GM20000 (cell line): Measurements from ENCODE around the gene SNX13.

ENCODE experiments used
- DNase-seq: peaks from one replicate; pipeline ENCODE4 v3.0.0; 2012; ENCODE audit warnings: low spot score
- TF ChIP-seq, protein P1 (sequence below): IDR thresholded peaks from 2 replicates; pipeline ENCODE4 v1.5.1; 2012; ENCODE audit warnings: mild to moderate bottlenecking, control low read depth; ENCODE audit errors: extremely low read depth, missing control alignments

The SNX13 gene

DNA sequence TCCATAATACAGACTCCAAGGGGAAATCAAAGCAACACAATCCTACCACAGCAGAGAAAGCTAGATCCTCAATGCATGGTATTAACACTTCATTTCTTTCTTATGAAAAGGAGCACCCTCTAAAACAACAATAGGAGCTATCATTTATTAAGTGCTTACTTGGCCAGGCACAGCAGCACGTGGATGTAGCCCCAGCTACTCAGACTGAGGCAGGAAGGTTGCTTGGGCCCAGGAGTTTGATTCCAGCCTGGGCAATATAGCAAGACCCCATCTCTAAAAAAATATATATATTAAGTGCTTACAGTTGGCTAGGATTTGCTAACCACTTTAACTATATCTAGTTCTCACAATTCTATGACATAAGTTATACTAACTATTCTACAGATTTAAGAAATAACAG is 12.2 kb downstream of the SNX13 start:
- TF ChIP-seq, protein P1, sequence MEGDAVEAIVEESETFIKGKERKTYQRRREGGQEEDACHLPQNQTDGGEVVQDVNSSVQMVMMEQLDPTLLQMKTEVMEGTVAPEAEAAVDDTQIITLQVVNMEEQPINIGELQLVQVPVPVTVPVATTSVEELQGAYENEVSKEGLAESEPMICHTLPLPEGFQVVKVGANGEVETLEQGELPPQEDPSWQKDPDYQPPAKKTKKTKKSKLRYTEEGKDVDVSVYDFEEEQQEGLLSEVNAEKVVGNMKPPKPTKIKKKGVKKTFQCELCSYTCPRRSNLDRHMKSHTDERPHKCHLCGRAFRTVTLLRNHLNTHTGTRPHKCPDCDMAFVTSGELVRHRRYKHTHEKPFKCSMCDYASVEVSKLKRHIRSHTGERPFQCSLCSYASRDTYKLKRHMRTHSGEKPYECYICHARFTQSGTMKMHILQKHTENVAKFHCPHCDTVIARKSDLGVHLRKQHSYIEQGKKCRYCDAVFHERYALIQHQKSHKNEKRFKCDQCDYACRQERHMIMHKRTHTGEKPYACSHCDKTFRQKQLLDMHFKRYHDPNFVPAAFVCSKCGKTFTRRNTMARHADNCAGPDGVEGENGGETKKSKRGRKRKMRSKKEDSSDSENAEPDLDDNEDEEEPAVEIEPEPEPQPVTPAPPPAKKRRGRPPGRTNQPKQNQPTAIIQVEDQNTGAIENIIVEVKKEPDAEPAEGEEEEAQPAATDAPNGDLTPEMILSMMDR, result no peak
- DNase-seq, result no peak

DNA sequence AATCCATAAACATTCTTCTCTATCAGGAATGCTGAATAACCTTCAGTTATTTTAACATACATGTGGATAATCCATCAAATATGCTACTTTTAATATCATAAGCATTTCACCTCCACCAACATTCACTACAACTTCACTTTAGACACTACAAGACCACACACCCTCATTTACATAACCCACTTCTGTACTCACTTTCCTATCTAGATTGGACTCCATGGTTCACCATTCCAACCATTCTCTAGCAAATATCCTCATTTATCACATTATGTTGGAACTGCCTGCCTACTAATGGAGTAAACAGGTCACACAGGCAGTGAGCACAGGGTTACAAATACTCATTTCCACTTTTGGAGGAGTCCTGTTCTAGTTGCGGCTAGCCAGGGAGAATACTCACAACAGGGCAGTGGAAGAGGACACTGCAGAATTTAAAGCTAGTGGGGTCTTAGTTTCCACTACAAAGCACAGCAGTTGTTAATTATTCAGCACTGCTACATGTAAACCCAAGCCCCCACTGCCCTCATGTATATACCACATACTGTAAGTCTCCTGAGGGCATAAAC is 18.4 kb downstream of the SNX13 start:
- TF ChIP-seq, protein P1, result no peak
- DNase-seq, result no peak

DNA sequence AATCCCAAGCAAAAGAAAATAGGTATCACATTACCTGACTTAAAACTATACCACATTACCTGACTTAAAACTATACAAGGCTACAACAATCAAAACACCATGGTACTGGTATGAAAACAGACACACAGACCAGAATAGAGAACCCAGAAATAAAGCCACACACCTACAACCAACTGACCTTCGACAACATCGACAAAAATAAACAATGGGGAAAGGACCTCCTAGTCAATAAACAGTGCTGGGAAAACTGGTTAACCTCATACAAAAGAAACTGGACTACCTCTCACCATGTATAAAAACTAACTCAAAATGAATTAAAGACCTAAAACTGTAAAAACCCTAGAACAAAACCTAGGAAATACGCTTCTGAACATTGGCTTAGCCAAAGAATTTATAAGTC is 22.5 kb downstream of the SNX13 start:
- TF ChIP-seq, protein P1, result no peak
- no peak for DNase-seq

DNA sequence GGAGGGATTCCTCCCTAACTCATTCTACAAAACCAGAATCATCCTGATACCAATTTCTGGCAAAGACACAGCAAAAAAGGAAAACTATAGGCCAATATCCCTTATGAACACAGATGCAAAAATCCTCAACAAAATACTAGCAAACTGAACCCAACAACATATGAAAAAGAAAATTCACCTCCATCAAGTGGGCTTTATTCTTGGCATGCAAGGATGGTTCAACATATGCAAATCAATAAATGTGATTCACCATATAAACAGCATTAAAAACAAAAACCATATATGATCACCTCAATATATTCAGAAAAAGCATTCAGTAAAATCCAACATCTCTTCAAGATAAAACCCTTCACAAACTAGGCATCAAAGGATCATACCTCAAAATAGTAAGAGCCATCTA is 23.5 kb downstream of the SNX13 start:
- TF ChIP-seq, protein P1, result no peak
- DNase-seq, result no peak

DNA sequence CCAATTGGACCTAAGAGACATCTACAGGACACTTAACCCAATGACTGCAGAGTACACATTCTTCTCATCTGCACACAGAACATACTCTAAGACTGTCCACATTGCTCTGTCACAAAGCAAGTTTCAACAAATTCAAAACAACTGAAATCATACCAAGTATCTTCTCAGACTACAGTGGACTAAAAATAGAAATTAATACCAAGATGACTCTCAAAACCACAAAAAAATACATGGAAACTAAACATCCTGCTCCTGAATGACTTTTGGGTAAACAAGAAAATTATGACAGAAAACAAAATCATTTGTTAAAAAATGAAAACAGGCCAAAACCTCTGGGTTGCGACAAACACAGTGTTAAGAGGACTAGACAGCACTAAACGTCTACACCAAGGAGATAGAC is 24.5 kb downstream of the SNX13 start:
- TF ChIP-seq, protein P1, result no peak
- DNase-seq, result no peak

DNA sequence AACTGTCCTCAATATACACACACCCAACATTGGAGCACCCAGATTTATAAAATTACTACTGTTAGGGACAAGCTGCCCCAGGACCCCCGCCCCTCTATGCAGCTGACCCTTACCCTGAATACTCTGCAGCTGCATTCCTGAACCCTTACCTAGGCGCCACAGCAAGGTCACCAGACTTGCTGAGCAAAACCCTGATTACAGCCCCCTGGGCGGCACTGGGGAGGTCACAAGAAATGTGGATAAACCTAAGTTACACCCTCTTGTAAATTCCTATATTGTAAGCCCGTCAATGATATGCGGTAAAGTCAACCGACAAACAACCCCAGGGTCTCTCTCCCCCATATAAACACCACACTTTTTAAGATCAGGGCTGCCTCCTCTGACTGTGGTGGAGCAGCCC is 25.1 kb downstream of the SNX13 start:
- TF ChIP-seq, protein P1, result no peak

DNA sequence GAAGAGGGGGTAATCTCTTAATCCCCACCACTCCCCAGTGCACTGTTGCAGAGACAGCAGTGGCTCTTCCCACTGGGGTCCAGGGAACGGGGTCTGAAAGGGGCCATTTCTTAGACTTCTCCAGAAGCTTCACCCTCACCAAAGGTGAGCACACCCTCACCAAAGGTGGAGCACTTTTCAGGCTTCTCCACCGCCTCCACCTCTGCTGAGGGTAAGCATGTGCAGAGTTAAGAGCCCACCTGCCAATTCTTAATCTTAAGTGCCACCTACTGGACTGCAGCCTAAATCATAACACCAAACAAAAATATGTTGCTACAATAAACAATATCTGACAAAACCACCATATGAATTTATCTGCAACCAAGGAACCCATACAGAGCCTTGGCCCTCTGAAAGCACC is 27.0 kb downstream of the SNX13 start:
- TF ChIP-seq, protein P1, result no peak
- DNase-seq, result no peak

More for the DNA sequence above, 25.1 kb downstream of the SNX13 start:
- DNase-seq, result no peak
